ENCODE results near the gene MED28.

Gene MED28

DNA sequence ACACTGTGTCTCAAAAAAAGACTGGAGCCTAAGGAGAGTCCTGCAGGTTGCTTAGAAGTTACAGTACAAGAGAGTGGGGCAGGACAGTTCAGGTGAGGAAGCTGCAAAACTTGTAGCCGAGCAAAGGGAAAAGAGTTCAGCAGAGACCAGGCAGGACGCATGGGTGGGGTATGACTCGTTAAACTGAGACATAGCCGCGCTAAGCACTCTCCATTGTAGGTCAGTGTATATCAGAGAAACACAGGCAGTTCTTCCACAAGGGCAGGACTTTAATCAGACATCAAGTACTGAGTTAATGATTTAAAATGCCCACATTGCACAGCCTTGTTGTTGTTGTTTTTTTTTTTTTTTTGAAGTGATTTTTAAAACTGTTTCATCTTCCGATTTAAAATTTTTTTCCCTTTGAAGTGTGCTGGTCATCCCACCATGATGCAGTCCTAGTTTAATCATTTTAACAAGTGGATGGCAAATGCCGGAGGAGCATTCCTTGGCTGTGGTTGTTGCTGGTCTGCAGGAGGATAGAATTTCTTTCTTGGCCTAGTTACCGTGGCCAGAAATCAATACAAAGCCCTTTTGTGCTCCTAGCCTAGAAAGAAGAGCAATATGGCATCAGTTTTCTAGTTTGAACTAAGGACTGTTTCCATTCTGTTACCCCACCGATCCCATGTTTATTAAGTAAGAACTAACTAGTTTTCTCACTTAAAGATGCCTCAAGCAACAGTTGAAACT is 27.2 kb upstream of the MED28 start:
- H3K9me3 ChIP-seq (ENCODE audit: insufficient read depth, low read depth, low read length), result no peaks in the 10 kb centered on the region
- no peaks in the 10 kb centered on the region for H3K4me1 ChIP-seq (ENCODE audit: insufficient read depth, low read length, poor library complexity, severe bottlenecking)
- no peaks in the 10 kb centered on the region for H4K20me1 ChIP-seq (ENCODE audit: insufficient read depth, low read length, poor library complexity, severe bottlenecking)
- TF ChIP-seq, protein P1, sequence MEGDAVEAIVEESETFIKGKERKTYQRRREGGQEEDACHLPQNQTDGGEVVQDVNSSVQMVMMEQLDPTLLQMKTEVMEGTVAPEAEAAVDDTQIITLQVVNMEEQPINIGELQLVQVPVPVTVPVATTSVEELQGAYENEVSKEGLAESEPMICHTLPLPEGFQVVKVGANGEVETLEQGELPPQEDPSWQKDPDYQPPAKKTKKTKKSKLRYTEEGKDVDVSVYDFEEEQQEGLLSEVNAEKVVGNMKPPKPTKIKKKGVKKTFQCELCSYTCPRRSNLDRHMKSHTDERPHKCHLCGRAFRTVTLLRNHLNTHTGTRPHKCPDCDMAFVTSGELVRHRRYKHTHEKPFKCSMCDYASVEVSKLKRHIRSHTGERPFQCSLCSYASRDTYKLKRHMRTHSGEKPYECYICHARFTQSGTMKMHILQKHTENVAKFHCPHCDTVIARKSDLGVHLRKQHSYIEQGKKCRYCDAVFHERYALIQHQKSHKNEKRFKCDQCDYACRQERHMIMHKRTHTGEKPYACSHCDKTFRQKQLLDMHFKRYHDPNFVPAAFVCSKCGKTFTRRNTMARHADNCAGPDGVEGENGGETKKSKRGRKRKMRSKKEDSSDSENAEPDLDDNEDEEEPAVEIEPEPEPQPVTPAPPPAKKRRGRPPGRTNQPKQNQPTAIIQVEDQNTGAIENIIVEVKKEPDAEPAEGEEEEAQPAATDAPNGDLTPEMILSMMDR (conservative IDR thresholded peaks at IDR 0.05; ENCODE audit: low read length), result no peak
- TF ChIP-seq EZH2phosphoT487 (IDR thresholded peaks at IDR 0.05; ENCODE audit: borderline replicate concordance), result no peak
- H3K9me2 ChIP-seq (replicated peaks; ENCODE audit: low read depth, low read length), result no peaks in the 10 kb centered on the region
- H3F3A ChIP-seq (ENCODE audit: low read depth), result no peaks in the 10 kb centered on the region
- H3K4me2 ChIP-seq (ENCODE audit: low read depth, low read length, poor library complexity, severe bottlenecking), result no peak overlapping the region
- no peak overlapping the region for H3K9ac ChIP-seq (ENCODE audit: low read depth, low read length, poor library complexity, severe bottlenecking)
- no peak overlapping the region for H2AFZ ChIP-seq (ENCODE audit: low read length)
- H3K4me3 ChIP-seq (ENCODE audit: low read length, poor library complexity, severe bottlenecking), result no peak overlapping the region
- no peaks in the 10 kb centered on the region for H3K79me2 ChIP-seq (ENCODE audit: insufficient read depth, low read length)
- no peaks in the 10 kb centered on the region for H3K27me3 ChIP-seq (ENCODE audit: insufficient read depth, low read length, poor library complexity, severe bottlenecking)
- H3K36me3 ChIP-seq (ENCODE audit: insufficient read depth, low read length), result peaks cover 38% of the 10 kb centered on the region; the same call in 1 of the 2 replicates

GRCh38 chr4:17589355-17589754 is 25.1 kb upstream of the MED28 start:
- Histone ChIP-seq H3K4me2 (ENCODE audit: low read depth, low read length, poor library complexity, severe bottlenecking) (no peak overlapping the region), H3K9me2 (replicated peaks; ENCODE audit: low read depth, low read length) (no peaks in the 10 kb centered on the region), H2AFZ (ENCODE audit: low read length) (no peak overlapping the region), H3K36me3 (ENCODE audit: insufficient read depth, low read length) (peaks cover 28% of the 10 kb centered on the region; the same call in 1 of the 2 replicates), H3K4me1 (ENCODE audit: insufficient read depth, low read length, poor library complexity, severe bottlenecking) (no peaks in the 10 kb centered on the region), H4K20me1 (ENCODE audit: insufficient read depth, low read length, poor library complexity, severe bottlenecking) (no peaks in the 10 kb centered on the region), H3K79me2 (ENCODE audit: insufficient read depth, low read length) (no peaks in the 10 kb centered on the region), H3K4me3 (ENCODE audit: low read length, poor library complexity, severe bottlenecking) (no peak overlapping the region), H3F3A (ENCODE audit: low read depth) (no peaks in the 10 kb centered on the region), H3K9ac (ENCODE audit: low read depth, low read length, poor library complexity, severe bottlenecking) (no peak overlapping the region), H3K27me3 (ENCODE audit: insufficient read depth, low read length, poor library complexity, severe bottlenecking) (no peaks in the 10 kb centered on the region), H3K9me3 (ENCODE audit: insufficient read depth, low read depth, low read length) (no peaks in the 10 kb centered on the region)
- TF ChIP-seq, protein P1 (conservative IDR thresholded peaks at IDR 0.05; ENCODE audit: low read length), result no peak
- TF ChIP-seq EZH2phosphoT487 (IDR thresholded peaks at IDR 0.05; ENCODE audit: borderline replicate concordance), result no peak

- Histone ChIP-seq H3K36me3 (ENCODE audit: insufficient read depth, low read length) (peaks cover 53% of the 10 kb centered on the region; the same call in 1 of the 2 replicates), H3K79me2 (ENCODE audit: insufficient read depth, low read length) (no peaks in the 10 kb centered on the region), H3K4me1 (ENCODE audit: insufficient read depth, low read length, poor library complexity, severe bottlenecking) (no peaks in the 10 kb centered on the region), H3F3A (ENCODE audit: low read depth) (no peaks in the 10 kb centered on the region), H3K27me3 (ENCODE audit: insufficient read depth, low read length, poor library complexity, severe bottlenecking) (no peaks in the 10 kb centered on the region), H2AFZ (ENCODE audit: low read length) (no peak overlapping the region), H3K9ac (ENCODE audit: low read depth, low read length, poor library complexity, severe bottlenecking) (no peak overlapping the region), H4K20me1 (ENCODE audit: insufficient read depth, low read length, poor library complexity, severe bottlenecking) (no peaks in the 10 kb centered on the region), H3K4me2 (ENCODE audit: low read depth, low read length, poor library complexity, severe bottlenecking) (no peak overlapping the region), H3K9me2 (replicated peaks; ENCODE audit: low read depth, low read length) (no peaks in the 10 kb centered on the region), H3K9me3 (ENCODE audit: insufficient read depth, low read depth, low read length) (no peaks in the 10 kb centered on the region), H3K4me3 (ENCODE audit: low read length, poor library complexity, severe bottlenecking) (no peak overlapping the region)
- TF ChIP-seq EZH2phosphoT487 (IDR thresholded peaks at IDR 0.05; ENCODE audit: borderline replicate concordance), result no peak
- TF ChIP-seq, protein P1 (conservative IDR thresholded peaks at IDR 0.05; ENCODE audit: low read length), result no peak
These were observed 18.9 kb upstream of the MED28 start for GRCh38 chr4:17595471-17596005.
